ENCODE data around the gene SRSF2.
"Not testable (repeated sequence)": the region's sequence is repeated elsewhere in the genome, so short reads cannot be mapped to it uniquely, and the experiment has no call there.

The SRSF2 gene, protein sequence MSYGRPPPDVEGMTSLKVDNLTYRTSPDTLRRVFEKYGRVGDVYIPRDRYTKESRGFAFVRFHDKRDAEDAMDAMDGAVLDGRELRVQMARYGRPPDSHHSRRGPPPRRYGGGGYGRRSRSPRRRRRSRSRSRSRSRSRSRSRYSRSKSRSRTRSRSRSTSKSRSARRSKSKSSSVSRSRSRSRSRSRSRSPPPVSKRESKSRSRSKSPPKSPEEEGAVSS

DNA sequence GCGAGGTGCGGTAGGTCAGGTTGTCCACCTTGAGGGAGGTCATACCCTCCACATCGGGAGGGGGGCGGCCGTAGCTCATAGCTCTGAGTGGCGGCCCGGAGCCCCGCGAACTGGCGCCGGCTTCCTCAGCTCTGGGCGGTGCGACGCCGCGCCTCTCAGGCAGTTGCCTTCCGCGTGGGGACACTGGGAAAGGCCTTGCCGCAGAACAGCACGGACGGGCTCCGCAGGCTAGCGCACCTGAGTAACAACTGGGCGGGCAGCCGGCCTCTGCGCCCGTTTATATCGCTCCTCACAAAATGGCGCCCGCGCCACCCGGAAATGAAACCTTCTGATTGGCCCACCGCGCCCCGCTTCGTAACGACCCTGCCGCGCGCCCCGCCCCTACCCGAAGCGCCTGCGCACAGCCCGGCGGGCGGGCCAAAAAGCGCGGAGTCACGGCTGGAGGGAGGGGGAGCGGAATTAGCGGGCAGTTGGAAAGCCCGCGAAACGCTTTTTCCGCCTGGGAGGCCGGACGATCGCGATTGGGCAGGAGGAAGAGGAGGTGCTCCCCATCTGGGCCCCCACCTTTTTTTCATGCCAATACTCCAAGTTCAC, at the start of gene SRSF2:
Gene SRSF2 (minus strand): TSS at position 250 of the 594 bp plus-strand sequence. CDS start 171 bp downstream, at position 79.
- DNase-seq (ENCODE audit: low read depth in 4 of 4, low spot score in 1 of 4): peak; percentile 93 to 97 (median 95)

DNA sequence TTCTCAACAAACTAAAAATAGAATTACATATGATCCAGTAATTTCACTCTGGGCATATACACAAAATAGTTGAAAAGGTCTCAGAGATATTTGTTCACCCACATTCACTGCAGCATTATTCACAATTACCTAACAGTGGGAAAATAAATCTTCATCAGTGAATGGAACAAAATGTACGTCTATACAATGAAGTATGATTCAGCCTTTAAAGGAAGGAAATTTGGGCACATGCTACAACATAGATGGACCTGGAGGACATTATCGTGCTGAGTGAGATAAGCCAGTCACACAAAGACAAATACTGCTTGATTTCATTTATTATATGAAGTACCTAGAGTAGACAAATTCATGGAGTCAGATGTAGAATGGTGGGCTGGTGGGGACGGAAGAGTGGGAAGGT, 47.8 kb upstream of the SRSF2 start:
- DNase-seq (ENCODE audit: low read depth in 4 of 4, low spot score in 1 of 4): no peak

DNA sequence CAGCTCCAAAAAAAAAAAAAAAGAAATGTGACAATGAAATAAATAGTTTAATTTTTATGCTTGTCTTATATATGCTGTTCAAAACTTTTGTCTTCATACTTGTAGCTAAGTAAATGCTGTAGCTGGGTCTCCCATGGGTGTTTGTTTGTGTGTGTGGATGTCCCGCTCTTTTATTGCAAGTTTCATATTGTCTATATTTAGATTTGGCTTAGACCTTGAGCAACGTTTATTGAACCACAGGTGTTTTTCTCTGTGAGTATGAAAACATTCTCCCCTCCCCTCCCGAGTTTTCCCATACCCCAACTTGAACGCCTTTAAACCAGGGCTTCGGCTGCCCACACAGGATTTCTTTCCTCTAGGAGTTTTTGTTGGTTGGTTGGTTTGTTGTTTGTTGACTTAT, 46.0 kb upstream of the SRSF2 start:
- no peak for DNase-seq (ENCODE audit: low read depth in 4 of 4, low spot score in 1 of 4)

DNA sequence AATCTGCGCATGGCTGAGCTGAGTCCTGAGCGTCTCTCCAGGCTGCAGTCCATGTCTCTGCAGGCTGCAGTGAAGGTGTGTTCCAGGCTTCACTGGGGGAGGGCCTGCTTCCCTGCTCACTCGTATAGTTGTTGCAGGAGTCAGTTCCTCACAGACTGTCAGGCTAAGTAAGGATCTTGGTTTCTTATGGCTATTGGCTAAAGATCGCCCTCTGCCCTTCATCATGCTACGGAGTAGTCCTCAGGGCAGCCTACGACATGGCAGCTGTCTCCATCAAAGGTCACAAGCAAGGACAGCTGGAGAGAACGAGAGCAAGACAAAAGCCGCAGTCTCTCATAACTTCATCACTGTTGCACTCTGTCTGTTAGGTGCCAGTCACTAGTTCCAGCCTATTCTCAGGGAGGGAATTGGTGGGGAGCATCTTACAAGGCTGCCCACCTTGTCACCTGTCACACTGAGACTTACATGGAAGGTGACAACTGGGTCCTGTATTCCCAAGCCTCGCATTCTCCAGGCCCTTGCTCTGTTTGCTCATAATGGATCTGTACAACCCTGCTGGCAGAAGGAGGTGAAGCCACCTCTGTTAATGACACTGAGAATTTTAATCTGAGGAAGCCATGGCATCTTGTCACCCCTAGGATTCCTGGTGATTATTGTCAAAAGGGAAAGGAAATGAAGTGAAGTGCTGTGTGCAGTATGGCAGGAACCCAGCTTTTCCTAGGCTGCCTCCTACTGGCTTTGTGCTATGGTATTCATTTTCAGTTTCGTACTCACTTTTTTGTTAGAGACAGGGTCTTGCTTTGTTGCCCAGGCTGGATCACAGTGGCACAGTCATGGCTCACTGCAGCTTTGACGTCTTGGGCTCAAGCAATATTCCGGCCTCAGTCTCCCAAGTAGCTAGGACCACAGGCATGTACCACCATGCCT, 44.2 kb upstream of the SRSF2 start:
- no peak for DNase-seq (ENCODE audit: low read depth in 4 of 4, low spot score in 1 of 4)

DNA sequence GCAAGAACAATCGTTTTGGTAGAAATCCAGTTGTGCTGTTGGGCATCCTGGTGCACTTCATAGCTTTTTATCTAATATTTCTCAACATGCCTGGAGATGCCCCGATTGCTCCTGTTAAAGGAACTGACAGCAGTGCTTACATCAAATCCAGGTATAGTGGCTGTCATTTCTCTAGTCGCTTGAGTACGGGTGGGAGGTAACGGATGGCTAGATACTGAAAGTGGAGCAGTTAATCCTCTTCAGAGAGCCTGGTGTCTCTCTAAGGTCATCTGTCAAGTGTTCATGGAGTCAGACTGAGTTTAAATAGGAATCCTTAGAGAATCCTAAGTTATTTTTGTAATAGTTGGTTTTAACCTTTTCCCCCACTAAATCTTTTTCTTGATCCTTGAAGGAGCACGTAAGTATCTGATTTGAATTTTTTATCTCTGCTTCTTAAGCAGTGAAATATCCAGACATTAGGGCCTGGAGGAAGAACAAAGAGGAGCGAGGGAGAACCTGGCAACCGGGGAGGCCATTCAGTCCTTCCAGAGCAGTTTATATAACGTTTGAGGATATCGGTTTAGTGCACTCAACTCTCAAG, 38.0 kb upstream of the SRSF2 start:
- no peak for DNase-seq (ENCODE audit: low read depth in 4 of 4, low spot score in 1 of 4)

DNA sequence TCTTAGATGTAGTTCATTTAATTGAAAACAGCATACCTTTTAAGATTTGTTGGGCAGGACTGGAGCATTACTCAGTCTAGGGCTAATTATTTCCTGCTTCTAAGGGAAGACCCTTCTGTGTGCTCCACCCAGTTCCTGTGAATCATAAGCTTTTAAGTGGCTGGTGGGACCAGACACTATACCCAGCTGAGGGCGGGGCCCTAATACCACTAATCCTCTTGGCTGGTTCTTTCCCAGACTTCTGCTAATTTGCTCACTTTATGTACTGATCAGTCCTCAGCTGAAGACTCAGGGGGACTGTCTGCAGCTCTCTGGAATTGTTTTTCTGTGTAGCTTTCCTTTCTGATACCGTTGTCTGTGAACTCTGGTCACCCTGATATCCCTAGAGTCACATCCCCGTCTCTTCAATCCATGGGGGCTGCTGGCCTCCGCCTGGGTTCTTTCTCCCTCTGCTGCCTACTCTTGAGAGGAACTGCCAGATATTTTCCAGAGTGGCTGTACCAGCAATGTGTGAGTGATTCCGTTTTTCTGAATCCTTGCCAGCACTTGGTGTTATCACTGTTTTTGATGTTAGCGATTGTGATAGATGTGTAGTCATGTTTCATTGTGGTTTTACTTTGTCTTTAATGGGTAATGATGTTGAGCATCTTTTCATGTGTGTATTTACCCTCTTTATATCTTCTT, 35.9 kb upstream of the SRSF2 start:
- DNase-seq (ENCODE audit: low read depth in 4 of 4, low spot score in 1 of 4): peak in 2 of 4 experiments; percentile 22 to 34

DNA sequence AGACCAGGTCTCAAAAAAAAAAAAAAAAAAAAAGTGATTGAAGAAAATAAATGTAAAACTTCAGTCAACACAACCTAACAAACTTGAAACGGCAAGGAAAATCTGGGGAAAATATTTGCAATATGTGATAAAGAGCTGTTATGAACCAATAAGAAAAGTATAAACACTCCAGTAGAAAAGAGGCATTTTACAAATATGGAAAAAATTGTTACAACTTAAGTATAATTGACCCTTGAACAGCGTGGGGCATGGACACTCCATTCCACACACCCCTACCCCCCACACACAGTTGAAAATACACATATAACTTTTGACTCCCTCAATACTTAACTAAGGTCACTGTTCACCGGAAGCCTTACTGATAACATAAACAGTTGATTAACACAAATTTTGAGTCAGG, 21.4 kb upstream of the SRSF2 start:
- DNase-seq (ENCODE audit: low read depth in 4 of 4, low spot score in 1 of 4): no peak

DNA sequence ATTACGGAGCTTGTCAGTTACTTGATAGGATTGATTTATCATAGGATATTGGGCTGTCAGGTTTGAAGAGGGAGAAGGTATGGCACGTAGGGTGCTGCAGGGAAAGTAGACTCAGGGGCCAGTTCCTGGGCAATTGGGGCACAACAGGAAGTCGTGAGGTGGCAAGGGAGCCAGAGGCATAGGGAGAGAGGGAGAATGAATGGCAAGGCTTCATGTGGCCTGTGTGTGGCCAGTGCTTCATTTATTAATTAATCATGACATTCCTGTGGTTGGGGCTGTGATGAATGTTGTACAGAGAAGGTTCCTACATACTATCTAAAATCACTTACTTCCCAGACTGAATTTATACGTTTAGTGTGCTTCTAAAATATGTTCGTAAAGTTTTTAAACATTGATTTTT, 20.1 kb upstream of the SRSF2 start:
- DNase-seq (ENCODE audit: low read depth in 4 of 4, low spot score in 1 of 4): no peak

DNA sequence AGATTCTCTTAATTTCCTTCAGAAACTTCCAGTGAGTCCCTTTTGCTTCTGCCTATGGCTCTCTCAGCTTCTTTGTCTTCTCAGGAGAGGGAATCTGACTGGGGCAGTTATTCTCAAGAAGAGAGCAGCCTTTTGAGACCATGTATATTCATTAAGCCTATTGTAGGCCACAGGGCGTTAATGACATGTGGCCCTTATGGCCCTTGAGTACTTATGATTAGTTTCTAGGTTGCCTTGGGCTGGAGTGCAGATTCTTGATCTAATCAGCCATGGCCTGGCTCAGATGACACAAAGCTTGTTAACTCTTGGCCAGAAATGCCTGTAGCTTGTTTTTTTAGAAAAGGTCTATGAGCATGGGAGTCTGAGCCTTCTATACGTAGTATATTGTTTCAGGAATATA, 18.2 kb upstream of the SRSF2 start:
- DNase-seq (ENCODE audit: low read depth in 4 of 4, low spot score in 1 of 4): no peak

DNA sequence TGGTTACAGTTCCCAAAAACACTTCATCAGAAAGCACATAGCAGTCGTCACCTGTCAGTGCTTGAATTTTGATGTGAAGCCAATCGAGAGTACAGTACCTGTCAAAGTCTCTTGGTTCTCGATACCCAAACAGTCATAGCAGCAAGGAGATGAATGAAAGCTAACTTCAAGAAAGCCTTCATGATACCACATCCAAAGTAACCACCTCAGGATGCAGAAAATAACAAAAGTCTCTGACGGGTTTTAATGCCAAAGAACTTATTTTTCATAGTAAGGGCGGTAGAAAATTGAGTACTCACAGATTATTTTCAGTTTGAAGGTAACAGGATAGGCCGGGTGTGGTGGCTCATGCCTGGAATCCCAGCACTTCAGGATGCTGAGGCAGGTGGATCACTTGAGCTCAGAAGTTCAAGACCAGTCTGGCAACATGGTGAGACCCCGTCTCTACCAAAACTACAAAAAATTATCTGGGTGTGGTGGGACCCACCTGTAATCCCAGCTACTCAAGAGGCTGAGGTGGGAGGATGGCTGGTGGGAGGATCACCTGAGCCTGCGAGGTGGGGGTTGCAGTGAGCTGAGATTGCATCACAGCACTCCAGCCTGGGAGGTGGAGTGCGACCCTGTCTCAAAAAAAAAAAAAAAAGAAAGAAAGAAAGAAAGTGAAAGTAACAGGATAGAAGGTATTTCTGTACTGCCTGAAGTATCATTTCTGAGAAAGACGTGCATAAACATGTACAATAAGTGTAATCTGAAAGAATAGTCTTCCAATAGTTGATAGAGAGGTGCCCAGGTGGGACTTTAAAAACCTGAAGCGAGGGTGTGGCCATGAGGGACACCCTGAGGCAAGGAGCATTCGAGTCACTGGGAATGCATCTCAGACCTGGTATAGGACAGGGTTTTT, 16.2 kb upstream of the SRSF2 start:
- DNase-seq (ENCODE audit: low read depth in 4 of 4, low spot score in 1 of 4): no peak

DNA sequence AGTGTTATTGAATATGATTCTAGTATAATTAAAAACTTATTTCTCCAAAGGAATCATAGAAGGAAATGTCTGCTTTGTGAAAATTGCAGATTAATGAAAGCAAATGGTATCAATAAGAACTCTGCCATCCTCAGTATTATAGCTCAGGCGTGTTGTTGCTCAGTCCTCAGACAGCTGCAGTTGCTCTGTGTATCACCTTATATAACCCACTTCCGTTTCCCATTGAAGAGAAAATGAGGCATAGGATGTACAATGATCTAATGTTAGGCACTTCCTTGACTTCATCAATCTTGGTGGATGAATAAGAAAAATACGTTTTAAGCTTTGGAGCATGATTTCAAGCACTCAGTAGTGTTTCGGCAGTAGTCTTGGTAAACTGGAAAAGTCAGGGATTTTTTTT, 14.9 kb upstream of the SRSF2 start:
- no peak for DNase-seq (ENCODE audit: low read depth in 4 of 4, low spot score in 1 of 4)

DNA sequence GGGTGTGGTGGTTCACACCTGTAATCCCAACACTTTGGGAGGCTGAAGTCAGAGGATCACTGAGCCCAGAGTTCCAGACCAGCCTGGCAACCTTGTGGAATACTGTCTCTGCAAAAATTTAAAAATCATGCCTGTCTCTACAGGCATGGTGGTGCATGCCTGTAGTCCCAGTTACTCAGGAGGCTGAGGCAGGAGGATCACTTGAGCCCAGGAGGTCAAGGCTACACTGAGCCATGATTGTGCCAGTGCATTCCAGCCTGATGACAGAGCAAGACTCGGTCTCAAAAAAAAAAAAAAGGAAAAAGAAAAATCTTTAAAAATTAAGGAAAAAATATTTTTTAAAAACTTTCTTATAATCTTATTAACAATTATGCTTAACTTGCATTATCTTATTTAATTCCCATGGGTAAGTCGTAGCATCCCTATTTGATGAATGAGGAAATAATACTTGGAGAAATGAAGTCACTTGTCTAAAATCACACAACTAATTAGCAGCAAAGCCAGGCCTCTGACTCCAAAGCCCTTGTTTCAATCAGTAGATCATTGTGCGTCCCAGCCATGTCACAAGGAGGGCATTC, 14.4 kb upstream of the SRSF2 start:
- DNase-seq (ENCODE audit: low read depth in 4 of 4, low spot score in 1 of 4): no peak

DNA sequence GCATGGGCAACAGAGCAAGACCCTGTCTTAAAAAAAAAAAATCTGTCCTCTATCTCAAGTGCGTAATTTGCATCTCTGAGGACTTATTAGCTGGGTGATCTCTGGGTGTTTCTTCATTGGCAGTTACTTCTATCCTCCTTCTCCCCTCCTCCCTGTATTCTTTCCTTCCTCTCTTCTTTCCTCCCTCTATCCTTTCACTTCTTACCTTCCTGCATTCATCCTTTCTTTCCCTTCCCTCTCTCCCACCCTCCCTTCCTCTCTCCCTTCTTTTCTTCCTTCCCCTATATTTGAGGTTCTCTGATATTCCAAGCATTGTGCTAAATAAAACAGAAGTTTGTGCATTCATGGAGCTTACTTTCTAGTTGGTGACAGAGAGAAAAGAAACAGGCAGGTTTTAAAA, 11.5 kb upstream of the SRSF2 start:
- DNase-seq (ENCODE audit: low read depth in 4 of 4, low spot score in 1 of 4): no peak

DNA sequence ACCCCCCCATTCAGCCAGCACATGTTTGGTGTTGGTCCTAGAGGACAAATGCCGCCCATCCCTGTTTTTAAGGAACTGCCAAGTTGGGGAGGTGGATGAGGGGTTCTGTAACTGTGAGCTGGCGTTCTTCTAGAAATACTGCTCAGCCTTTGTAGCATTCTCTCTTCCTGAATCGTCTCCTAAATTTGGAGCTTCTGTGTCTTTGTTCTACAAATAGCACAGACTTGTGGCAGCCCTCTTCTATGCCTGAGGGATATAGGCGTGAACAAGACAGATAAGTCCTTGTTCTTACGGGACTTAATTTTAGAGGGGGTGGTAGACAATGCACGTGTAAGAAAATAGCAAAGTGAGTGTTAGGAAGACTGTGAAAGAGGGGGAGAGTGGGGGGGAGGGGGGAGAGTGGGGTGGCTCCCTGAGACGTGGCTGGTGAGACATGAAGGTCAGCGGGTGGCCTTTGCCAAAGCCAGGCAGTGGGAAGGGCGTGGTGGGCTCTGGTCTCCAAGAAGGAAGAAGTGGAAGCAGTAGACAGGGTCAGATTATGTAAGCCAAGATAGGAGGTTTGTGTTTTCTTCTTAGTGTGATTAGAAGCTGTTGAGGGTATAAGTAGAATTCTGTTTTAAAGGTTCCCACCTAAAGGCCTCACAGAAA, 10.7 kb upstream of the SRSF2 start:
- no peak for DNase-seq (ENCODE audit: low read depth in 4 of 4, low spot score in 1 of 4)

DNA sequence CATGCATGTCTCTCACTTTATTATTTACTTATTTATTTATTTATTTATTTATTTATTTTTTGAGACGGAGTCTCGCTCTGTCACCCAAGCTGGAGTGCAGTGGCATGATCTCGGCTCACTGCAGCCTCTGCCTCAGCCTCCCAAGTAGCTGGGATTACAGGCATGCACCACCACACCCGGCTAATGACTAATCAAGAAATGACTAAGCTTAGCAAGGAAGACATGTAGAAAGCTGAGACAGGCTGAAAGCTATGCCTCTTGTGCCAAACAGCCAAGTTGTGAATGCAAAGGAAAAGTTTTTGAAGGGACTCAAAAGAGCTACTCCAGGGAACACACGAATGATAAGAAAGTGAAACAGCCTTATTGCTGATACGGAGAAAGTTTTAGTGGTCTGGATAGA, 8.7 kb upstream of the SRSF2 start:
- DNase-seq (ENCODE audit: low read depth in 4 of 4, low spot score in 1 of 4): not testable (repeated sequence)

DNA sequence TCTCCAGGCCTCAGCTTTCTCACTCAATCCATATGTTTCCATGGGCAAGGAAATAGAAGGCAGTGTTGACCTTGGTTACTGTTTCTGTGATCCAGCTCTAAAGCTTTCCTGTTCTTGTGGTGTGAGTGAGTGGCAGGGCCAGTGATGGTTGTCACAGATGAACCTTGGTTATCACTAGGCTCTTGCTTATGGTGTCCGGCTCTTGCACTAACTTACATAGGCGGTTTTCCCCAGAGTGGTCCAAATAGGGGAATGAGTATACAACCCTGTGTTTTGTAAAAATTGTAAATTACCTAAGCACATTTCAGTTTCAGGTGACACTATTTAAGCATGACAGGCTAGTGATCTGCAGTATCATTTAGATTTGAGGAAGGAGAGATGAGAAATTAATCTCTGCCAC, 7.6 kb upstream of the SRSF2 start:
- DNase-seq (ENCODE audit: low read depth in 4 of 4, low spot score in 1 of 4): no peak

DNA sequence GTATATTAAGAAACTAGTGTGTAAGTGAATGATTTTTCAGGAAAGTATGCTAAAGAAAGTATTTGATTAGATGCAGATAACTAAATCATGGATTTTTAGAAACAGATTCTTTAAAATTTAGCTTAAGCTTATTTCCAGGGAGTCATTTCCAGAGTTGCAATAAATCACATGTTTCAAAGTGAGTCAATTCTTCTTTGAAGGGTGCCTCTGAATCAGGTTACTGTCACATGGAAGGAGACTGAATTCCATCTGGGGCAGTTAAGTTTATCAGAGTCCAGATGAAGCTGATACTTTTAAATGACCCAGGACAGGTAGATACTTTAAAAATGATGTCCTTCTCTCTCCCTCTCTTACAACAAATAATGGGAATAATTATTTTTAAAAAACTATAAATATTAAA, 5.8 kb upstream of the SRSF2 start:
- DNase-seq (ENCODE audit: low read depth in 4 of 4, low spot score in 1 of 4): no peak

DNA sequence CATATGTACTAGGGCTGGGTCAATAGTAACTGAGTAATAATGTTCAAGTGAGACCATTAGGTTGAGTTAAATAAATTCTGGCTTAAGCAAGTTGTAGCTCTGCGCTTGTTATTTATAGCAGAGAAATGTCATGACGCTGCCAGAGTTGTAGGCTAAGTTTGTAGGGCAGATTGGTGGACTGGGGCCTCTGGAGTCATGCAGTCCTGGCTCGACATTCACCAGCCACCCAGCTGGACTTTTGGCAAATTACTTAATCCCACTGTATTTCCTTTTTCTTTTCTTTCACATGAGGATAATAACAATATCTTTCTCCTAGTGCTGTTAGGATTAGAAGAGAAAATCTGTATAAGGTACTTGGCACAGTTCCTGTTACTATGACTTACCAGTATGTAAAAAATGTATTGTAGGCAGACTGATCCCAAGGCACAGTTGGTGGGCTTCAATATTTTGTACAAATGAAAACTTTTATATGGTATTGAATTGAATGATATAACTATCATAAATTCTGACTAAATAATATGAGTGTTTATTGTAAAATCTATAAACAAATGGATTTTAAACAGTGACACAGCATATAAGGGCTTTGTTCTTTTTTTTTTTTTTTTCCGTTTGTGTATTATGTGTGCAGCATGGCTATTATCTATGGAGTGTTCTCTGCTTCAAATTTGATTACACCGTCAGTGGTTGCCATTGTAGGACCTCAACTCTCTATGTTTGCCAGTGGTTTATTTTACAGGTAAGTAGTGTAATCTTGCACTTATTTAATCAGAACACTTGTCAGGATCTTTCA, 3.4 kb upstream of the SRSF2 start:
- DNase-seq (ENCODE audit: low read depth in 4 of 4, low spot score in 1 of 4): no peak

Measured in stimulated activated CD4-positive, alpha-beta T cell treated with anti-CD3 and anti-CD28 coated beads, Interleukin-1b, Interleukin-23, amount 100 ng/mL, for 24 hours (primary cell).